Ascending aorta (tissue), 2 donors: Measurements from ENCODE around the gene ST6GALNAC6. TPM values are rescaled to one million over a fixed set of nuclear protein-coding genes. Genes with fewer than 3 reads are reported as not detected.
A peak's percentile ranks its signal among the peaks of the same experiment; 100 is the strongest.

Experiments used
- DNase-seq, 2 donors: peaks; one replicate each; pipeline ENCODE4 v3.0.0-alpha.2; 2019; ENCODE audit warnings: low spot score in 2 of 2
- H3K27ac ChIP-seq, 2 donors: fragments of 200-600 bp; sonication (generic); one replicate each; pipeline ENCODE4 v1.5.1; 2016 to 2017; ENCODE audit warnings: mild to moderate bottlenecking in 1 of 2
- H3K27me3 ChIP-seq: fragments of 200-600 bp; sonication (generic); one replicate; pipeline ENCODE4 v1.5.1; 2017
- H3K36me3 ChIP-seq, 2 donors: fragments of 200-600 bp; sonication (generic); one replicate each; pipeline ENCODE4 v1.5.1; 2016
- H3K4me1 ChIP-seq, 2 donors: fragments of 200-600 bp; sonication (generic); one replicate each; pipeline ENCODE4 v1.5.1; 2016 to 2017; ENCODE audit warnings: mild to moderate bottlenecking in 1 of 2
- H3K4me3 ChIP-seq, 2 donors: fragments of 200-600 bp; sonication (generic); one replicate each; pipeline ENCODE4 v1.5.1; 2016 to 2017; ENCODE audit warnings: mild to moderate bottlenecking in 1 of 2
- H3K9me3 ChIP-seq, 2 donors: fragments of 200-600 bp; sonication (generic); one replicate each; pipeline ENCODE4 v1.5.1; 2016
- CTCF ChIP-seq, 3 experiments: fragments of 200-600 bp in 2 of 3; fragments of 450-650 bp in 1 of 3; sonication (generic) in 2 of 3; IDR thresholded peaks; one replicate each; pipeline ENCODE4 v1.5.1; 2016 to 2019; ENCODE audit warnings: antibody characterized with exemption in 3 of 3, mild to moderate bottlenecking in 1 of 3, moderate library complexity in 1 of 3
- intact Hi-C: fragments of 100-400 bp; cut with DNase I; formaldehyde crosslinking; loops from one replicate; pipeline ENCODE4 v1.15.1; 2023
- total RNA-seq: library from RNA; depleted of rRNA; stranded (reverse); fragments of >200 nt; gene quantifications from one replicate; pipeline ENCODE4 v1.1.0, GENCODE V29; 2016

The ST6GALNAC6 gene
- total RNA-seq, 1 donor from 2014 or later: 172 TPM

GRCh38 chr9:127912882-127913281 is 13.5 kb upstream of the ST6GALNAC6 start:
- Histone ChIP-seq H3K36me3 (peaks cover 38 to 48% of the 10 kb centered on the region in 2 donors), H3K9me3 (no peaks in the 10 kb centered on the region), H3K4me1 (peaks cover 10 to 22% of the 10 kb centered on the region in 2 donors), H3K27me3 (no peaks in the 10 kb centered on the region), H3K27ac (no peak overlapping the region), H3K4me3 (no peak overlapping the region)
- intact Hi-C loops: no loop called here
- no peak for DNase-seq
- TF ChIP-seq CTCF (IDR thresholded peaks at IDR 0.05): no peak

DNA sequence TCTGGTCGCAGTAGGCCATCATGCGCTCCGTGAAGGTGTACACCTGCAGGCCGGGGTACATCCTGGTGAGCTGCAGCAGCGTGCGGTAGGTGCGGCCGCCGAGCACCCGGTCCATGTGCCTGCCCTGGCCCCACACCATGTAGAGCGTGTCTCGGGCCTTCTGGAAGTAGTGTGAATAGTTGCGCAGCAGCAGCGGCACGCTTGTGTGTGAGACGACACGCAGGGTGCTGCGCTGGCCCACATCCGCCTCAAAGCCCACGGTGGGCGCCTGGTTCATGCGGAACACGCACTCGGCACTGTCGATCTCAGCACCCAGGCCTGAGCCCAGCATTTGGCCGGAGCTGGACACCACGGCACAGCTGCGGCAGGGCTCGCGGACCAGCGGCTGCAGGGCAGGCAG is 12.9 kb upstream of the ST6GALNAC6 start:
- Histone ChIP-seq H3K27me3 (no peaks in the 10 kb centered on the region), H3K4me3 (no peak overlapping the region), H3K36me3 (peaks cover 40 to 48% of the 10 kb centered on the region in 2 donors), H3K27ac (no peak overlapping the region), H3K4me1 (peaks cover 5 to 17% of the 10 kb centered on the region in 2 donors), H3K9me3 (no peaks in the 10 kb centered on the region)
- no peak for DNase-seq
- intact Hi-C loops: no loop called here
- TF ChIP-seq CTCF (IDR thresholded peaks at IDR 0.05): no peak

GRCh38 chr9:127910613-127911205 is 11.3 kb upstream of the ST6GALNAC6 start:
- no peaks in the 10 kb centered on the region for H3K27me3 ChIP-seq
- no peaks in the 10 kb centered on the region for H3K9me3 ChIP-seq
- peaks cover 8 to 23% of the 10 kb centered on the region in 2 donors for H3K4me1 ChIP-seq
- H3K27ac ChIP-seq: peak overlapping the region in 1 of 2 donors; percentile 2
- TF ChIP-seq CTCF (IDR thresholded peaks at IDR 0.05): no peak
- H3K36me3 ChIP-seq: peaks cover 40 to 48% of the 10 kb centered on the region in 2 donors
- no peak for DNase-seq
- intact Hi-C loops: no loop called here
- no peak overlapping the region for H3K4me3 ChIP-seq

GRCh38 chr9:127909839-127910273 is 10.5 kb upstream of the ST6GALNAC6 start:
- no peaks in the 10 kb centered on the region for H3K27me3 ChIP-seq
- no peak overlapping the region for H3K4me3 ChIP-seq
- H3K9me3 ChIP-seq: no peaks in the 10 kb centered on the region
- no peak for DNase-seq
- H3K27ac ChIP-seq: no peak overlapping the region
- intact Hi-C loops: no loop called here
- TF ChIP-seq CTCF (IDR thresholded peaks at IDR 0.05): no peak
- peaks cover 40 to 48% of the 10 kb centered on the region in 2 donors for H3K36me3 ChIP-seq
- H3K4me1 ChIP-seq: peaks cover 6 to 22% of the 10 kb centered on the region in 2 donors

- H3K9me3 ChIP-seq: no peaks in the 10 kb centered on the region
- intact Hi-C loops: no loop called here
- peaks cover 14 to 35% of the 10 kb centered on the region in 2 donors for H3K4me1 ChIP-seq
- no peak for TF ChIP-seq CTCF (IDR thresholded peaks at IDR 0.05)
- DNase-seq: no peak
- H3K27me3 ChIP-seq: no peaks in the 10 kb centered on the region
- H3K4me3 ChIP-seq: no peak overlapping the region
- H3K27ac ChIP-seq: peak overlapping the region; percentile 17 to 86
- H3K36me3 ChIP-seq: peaks cover 38 to 45% of the 10 kb centered on the region in 2 donors
Measured at GRCh38 chr9:127908660-127908926, 9.2 kb upstream of the ST6GALNAC6 start.
